ENCODE results near the gene NXT1.

DNA sequence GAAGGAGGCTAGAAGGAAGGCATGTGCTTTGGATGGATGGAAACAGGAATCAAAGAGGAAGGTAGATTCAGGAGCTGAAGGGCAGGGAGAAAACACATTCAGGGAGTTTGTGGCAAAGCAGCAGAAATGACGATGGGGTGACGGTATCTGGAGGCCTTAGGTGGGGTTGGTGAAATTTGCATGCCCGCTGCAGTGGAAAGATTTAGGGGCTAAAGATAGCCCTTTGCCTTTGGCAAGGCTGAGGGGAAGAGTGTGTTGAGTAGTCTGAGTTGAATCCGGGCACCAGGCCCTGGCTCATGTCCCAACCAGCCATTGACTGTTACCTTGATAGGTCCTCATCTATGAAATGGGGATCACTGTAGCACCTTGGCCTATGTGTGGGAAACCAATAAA lies 12.7 kb downstream of the NXT1 start:
- 0 out of 2 replicates have a peak, but pooled peaks have one; percentile 31 for TF ChIP-seq POLR2A (IDR thresholded peaks at IDR 0.05; ENCODE audit: low read depth, low read length)
- no peak for TF ChIP-seq MAFK (IDR thresholded peaks at IDR 0.05; ENCODE audit: low read depth, low read length)
- TF ChIP-seq, protein P1, sequence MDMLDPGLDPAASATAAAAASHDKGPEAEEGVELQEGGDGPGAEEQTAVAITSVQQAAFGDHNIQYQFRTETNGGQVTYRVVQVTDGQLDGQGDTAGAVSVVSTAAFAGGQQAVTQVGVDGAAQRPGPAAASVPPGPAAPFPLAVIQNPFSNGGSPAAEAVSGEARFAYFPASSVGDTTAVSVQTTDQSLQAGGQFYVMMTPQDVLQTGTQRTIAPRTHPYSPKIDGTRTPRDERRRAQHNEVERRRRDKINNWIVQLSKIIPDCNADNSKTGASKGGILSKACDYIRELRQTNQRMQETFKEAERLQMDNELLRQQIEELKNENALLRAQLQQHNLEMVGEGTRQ (IDR thresholded peaks at IDR 0.05; ENCODE audit: low read depth, low read length) = no peak

Data from IMR-90 (cell line).